GM18873 (cell line): ENCODE data around the gene ZCWPW1.
A peak's percentile ranks its signal among the peaks of the same experiment; 100 is the strongest.

ENCODE experiments used
- ATAC-seq: cut with Tn5 transposase; IDR thresholded peaks from one replicate; pipeline ENCODE4 v1.9.1; 2021; ENCODE audit warnings: mild to moderate bottlenecking, moderate library complexity, moderate number of reproducible peaks; ENCODE audit not compliant: unreplicated experiment, low FRiP score

Gene ZCWPW1, protein sequence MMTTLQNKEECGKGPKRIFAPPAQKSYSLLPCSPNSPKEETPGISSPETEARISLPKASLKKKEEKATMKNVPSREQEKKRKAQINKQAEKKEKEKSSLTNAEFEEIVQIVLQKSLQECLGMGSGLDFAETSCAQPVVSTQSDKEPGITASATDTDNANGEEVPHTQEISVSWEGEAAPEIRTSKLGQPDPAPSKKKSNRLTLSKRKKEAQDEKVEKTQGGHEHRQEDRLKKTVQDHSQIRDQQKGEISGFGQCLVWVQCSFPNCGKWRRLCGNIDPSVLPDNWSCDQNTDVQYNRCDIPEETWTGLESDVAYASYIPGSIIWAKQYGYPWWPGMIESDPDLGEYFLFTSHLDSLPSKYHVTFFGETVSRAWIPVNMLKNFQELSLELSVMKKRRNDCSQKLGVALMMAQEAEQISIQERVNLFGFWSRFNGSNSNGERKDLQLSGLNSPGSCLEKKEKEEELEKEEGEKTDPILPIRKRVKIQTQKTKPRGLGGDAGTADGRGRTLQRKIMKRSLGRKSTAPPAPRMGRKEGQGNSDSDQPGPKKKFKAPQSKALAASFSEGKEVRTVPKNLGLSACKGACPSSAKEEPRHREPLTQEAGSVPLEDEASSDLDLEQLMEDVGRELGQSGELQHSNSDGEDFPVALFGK

DNA sequence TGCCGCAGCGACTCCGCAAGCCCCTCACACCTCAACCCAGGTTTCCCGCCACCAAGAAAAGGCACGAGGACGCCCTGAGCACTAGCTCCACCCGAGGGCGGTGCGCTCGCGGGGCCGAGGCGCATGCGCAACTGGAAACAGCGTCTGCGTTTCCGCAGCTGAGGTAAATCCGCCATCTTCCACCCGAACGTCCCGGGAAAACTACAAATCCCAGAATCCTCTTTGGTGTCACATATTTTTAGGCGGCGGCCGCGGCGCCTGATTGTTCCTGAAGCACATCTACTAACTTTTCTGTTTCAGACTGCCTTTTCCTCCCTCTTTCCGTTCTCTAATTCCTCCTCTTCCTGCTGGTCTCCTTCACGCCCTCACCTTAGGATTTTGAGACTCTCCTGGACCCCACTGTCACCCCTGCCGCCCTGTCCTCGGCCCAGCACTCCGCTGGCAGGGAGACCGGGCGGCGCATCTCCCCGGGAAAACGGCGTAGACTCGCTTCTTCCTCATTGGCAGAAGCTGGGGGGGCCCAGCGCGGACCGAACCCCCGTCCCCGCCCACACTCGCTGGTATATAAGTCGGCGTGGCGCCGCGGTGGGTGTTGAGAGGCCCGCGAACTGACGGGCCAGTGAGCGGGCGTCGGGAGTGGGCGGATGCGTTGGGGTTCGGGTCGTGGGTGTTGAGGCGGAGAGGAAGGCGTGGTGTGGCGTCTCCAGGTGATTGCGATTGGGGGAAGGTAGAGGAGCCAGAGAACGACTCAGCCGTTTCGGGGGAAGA, at the start of gene ZCWPW1:
TSS of gene ZCWPW1 (minus strand) at position 505 of the 768 bp plus-strand sequence. CDS start 8,054 bp downstream, outside the sequence.
- ATAC-seq = peak; percentile 36

DNA sequence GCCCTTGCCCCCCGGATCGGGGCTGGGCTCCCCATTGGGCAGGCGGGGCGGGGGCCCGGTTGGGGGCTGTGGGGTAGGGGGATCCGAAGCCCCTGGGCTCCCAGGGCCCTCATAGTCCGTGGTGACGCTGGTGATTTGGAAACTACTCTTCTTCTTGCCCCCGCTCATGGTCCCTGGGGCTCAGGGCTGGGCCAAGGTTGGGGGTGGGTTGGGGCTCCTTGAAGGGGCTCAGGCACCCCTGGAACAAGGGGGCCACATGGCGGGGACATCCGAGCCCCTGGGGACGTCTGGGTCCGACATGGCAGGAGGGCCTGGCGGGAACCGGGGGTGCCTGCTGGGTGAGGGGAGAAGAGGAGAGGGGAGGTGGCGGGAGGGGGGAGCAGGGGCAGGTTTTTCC, 49.4 kb upstream of the ZCWPW1 start:
- ATAC-seq = no peak

DNA sequence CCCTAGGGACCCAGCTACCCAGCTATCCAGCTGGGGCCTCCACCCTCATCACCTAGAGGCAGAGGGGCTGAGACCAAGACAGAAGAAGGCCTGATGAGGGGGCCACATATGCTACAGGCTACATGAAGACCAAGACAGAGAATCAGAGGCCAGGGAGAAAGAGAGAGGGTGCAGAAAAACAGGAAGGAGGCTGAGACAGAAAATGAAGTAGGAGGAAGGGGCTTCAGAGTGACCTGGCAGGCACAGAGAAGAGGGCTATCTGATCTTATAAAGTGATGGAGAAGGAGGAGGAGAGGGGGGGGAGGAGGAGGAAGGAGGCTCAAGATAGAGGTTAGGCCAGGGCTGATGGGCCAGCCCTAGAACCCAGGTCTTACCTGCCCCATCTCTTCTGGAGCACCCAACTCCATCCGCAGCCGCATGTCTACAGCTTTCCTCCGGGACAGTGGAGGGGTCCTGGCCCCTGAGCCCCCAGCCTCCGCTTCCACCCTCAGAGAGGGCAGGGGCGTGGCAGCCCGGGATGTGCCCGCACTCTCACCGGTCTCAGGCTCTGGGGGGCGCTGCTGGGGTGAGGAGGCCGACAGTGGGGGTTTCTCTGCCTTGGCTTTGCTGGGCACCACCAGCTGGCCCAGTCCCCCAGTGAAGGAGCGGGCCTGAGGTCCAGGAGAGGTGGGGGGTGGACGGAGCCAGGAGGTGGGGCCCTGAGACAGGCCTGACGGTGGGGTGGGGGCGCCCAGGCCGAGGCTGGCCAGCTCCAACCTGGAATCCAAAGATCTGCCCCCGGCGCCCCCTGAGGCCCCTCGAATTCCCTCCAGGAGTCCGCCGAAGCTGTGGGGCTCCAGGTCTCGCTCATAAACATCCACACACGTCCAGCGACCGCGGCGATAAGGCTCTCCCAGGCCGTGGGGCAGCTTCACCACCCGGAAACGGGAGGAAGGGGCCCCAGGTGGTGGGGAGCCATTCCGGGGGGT, 48.7 kb upstream of the ZCWPW1 start:
- ATAC-seq = no peak

DNA sequence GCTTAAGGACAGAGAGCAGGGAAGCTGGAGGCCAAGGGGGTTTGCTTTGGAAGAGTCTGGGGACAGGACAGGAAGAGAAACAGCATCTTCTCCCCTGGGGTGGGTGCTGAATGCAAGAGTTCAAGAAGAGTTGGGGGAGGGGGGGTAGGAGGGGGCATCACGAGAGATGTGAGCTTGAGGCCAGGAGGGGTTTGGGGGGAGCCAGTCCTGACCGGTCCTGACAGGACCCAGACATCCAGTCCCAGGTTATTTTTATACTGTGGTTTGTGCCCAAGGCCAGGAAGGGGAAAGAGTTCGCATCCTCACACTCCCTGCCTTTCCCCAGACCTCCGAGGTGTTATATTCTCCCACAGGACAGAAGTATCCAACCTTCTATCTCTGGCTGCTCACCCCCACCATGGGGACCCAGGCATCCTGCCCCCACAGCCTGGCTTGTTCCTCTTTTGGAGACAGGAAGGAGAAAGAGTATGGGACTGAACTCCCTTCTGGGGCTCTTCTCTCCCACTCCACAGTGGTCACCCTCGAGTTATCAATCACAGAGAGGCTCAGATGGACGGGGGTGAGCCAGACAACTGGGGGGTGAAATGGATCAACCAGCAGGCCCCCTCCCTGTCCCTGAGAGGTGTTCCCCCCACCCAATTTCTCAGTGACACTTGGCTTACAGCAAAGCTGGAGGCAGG, 47.7 kb upstream of the ZCWPW1 start:
- no peak for ATAC-seq

DNA sequence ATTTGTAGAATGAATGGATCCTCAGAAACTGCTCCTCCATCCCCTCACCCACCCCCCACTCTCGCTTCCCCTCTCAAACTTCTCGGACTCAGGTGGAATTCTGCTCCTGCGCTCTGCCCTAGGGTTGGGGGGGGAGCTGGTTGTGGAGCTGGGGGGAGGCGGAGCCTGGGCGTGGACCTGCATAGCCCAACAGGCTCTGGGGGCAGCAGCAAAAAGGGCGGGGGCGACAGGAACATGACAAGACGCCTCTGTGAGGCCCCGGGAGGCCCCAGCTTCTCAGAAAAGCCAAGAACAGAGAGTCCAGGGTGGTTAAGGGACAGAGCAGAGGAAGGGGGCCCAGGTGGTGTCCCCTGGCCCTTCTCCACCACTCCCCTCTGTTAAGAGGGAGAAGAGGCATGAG, 47.0 kb upstream of the ZCWPW1 start:
- no peak for ATAC-seq

DNA sequence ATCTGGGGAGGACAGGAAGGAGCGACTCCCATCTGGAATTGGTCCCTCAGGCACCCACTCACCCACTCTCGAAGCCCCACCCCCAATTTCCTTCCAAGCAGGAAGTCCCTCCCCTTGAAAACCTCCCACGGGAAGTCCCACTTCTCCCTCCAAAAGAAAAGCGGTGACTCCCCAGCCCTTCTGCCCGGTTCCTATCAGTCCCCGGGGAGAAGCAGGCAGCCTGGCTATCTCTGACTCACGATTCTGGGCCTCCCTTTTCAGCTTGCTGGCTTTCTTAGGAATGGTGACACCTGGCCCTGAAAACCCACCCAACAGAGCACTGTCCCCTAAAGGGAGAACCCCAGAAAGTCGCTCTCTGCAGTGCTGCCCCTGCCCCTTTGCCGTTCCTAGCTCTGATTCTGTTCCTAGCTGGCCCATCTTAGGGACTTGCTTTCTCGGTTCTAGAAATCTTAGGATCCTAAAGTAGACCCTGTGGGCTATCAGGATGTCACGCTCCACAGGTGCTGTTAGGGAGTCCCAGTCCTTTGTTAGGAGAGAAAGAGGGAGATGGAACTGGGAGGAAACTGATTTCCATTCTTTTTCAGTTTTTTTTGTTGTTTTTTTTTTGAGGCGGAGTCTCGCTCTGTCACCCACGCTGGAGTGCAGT, 44.5 kb upstream of the ZCWPW1 start:
- ATAC-seq = no peak

DNA sequence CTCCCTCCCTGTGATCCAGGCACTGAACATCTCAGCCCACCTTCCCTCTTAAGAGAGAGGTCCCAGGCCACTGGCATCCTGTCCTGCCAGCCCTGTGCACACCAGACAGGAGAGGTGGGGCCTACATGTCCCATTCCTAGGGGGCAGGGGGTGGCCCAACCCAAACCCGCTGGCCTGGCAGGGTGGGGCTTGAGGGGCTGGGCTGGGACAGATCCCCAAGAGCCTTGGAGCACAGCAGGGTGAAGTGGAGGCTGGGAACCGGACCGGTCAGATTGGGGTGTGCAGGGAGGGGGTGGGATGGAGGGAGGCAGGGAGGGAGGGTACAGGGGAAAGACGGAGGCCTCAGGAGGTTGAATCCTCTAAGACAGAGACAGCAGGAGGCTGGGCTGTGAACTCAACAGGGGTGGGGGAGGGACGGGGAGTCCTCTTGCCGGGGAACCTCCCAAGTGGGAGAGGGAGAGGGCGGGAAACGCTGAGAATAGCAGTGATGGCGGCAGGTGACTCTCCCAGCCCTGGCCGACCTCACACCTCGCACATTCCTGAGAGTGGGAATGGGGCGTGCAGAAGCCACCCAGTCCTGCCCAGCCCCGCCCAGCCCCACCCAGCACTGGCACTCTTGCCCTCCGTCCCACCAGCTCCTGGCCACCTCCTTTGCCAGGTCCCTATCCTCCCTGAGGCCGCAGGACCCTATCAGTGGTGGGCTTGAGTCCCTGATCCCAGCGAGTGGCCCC, 43.8 kb upstream of the ZCWPW1 start:
- ATAC-seq = no peak

DNA sequence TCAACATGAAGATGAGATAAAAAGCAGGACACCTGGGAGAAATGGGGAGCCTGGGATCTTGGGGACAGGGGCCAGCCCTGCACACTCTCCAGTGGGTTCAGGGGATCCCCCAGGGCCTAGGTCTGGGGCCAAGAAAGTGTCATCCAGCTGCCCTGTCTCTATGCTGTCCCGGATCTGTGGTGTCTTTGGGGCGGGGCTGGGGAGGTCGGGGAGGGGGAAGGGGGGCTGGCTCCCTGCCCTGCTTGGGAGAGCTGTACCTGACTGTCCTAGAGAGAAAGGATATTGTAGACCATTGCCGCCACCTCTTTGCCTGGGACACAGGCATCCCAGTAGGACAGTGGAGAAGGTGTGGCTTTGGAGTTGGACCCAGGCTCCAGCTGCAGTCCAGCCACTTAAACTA, 42.5 kb upstream of the ZCWPW1 start:
- ATAC-seq = no peak

DNA sequence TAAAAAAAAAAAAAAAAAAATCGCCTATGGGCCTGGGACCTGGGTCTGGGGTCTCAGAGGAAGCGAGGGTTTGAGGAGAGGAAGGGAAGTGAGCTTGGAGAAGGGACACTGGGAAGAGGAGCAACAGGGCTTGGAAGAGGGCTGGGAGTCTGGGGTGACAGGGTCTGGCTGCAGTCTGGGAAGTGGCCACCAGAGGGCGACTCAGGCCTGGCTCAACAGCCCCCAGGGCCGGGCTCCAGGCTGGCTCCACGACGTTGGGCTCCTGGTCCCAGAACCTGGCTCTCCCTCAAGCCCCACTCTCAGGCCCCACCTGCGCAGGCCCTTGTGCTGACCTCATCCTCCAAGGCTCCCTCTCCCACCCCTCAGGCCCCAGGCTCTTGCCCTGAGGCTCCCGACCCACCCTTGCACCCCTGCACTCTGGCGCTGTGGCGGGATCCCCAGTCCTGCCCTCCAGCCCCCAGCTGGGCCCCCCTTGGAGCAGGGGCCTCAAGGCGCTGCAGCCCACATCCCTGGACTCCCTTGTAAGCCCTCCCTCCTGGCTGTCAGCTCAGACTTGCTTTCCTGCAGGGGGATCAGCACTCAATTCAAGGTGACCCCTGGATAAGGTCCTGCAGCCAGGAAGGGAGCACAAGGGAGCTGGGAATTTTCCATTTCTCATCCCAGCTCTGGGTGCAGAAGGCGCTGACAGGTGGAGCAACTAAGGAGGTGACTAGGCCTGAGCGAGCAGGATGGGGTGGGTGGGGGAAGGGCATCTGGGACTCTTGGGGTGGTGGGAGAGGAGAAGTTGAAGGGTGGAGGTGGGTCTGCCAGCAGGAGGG, 40.9 kb upstream of the ZCWPW1 start:
- no peak for ATAC-seq

DNA sequence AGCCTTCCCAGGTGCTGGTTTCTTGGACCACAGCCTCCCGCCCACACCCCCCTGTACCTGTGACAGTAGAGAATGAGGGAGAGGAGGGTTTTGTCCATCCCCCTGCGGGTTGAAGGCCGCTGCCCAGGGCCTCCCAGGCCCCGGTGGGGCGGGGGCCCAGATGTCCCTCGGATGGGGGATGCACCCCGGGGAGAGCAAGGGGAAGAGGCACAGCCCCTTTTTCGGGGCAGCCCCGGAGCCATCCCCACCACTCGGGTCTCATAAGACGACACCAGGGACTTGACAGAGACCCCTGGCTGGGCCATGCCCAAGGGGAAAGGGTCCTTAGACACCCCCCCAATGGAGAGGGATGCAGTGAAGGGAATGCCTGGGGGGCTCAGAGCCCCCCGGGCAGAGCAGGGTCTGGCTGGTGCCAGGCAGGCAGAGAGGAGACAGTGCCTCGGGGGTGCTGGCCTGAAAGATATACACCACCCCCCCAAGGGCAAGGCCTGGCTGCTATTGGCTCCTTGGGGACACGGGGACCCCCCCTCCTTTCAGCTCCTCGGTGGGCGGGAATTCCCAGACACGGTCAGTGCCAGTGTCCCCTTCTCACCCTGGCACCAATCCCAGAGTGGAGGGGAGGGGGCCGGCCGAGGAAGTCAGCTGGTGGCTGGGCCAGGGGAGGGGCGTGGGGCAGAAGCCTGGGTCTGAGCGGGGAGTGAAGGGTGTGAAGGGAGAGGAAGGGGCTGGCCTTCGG, 39.3 kb upstream of the ZCWPW1 start:
- ATAC-seq = no peak

DNA sequence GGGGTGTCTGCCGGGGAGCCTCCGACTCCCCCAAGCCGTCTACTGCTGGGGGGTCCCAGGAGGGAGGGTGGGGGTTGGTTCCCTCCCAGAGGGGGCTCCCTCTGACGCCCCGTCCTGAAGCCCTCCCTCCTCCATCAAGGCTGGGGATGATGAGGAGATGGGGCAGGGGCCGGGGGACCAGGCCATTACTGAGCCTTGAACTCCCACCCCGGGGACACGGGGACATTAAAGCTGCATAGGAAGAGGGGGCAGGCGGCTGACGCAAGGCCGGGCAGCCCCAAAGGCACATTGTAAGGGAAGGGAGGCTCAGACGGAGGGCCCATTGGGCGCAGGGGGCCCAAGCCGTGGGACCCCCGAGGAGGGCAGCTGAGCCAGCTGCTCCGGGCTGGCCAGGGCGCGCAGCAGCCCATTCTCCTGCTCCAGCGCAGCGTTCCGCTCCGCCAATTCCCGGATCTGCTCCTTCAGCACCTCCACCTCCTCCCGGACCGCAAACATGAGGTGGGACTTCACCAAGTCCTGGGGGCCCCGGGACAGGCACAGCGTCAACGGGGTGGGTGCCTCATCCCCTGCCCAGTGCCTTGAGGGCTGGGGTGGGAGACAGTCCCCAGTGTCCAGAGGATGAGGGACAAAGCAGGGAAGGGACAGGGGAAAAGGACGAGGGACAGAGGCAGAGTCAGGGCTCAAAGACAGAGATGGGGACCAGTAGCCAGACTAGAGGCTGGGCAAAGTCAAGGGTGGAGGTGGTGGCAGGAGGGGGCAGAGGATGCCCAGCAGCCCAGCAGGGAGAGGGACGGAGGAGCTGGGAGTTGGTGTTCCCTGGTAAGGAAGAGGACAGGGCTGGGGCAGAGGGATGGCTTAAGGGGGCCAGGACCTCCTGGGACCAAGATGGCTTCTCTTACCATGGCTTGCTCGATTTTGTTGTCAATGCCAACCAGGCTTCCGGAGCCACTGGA, 38.4 kb upstream of the ZCWPW1 start:
- ATAC-seq = no peak

DNA sequence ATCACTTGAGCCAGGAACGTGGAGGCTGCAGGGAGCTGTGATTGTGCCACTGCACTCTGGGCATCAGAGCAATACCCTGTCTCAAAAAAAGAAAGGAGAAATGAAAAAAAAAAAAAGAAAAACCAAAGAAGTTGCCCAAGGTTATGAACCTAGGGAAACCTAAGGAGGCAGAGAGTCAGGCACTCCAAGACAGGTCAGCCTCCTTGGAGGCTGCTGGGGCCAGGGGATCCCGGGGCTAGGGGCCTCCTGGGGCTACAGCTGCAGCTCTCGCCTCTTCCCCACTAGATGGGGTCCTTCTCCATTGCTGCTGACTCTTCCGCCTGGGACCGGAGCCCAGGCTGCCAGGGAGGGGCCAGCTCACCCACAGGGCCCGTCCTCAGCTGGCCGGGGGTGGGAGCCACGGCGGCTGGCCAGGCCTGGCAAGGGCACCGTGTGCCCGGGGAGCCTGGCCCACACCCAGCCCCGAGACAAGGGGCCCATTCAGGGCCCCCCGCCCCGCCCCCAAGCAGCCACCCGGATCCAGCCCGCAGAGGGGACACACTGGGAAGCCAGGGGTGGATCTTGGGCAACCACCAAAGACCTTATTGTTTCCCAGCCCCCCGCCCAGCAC, 37.3 kb upstream of the ZCWPW1 start:
- no peak for ATAC-seq

DNA sequence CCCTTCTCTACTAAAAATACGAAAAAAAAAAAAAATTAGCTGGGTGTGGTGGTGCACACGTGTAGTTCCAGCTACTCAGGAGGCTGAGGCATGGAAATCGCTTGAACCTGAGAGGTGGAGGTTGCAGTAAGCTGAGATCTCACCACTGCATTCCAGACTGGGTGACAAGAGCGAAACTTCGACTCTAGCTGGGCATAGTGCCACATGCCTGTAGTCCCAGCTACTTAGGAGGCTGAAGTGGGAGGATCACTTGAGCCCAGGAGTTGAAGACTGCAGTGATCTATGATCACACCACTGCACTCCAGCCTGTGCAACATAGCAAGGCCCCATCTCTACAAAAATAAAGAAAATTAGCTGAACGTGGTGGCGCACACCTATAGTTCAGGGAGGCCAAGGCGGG, 36.8 kb upstream of the ZCWPW1 start:
- no peak for ATAC-seq

DNA sequence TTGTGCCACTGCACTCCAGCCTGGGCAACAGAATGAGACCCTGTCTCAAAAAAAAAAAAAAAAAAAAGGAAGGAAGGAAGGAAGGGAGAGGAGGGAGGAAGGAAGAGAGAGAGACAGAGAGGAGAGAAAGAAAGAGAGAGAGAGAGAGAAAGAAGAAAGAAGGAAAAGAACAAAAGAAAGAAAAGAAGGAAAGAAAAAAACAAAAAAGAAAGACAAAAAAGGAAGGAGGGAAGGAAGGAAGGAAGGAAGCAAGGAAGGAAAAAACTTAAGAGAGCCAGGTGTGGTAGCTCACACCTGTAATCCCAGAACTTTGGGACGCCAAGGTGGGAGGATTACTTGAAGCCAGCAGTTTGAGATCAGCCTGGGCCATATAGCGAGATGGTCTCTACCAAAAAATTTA, 36.3 kb upstream of the ZCWPW1 start:
- ATAC-seq = no peak

DNA sequence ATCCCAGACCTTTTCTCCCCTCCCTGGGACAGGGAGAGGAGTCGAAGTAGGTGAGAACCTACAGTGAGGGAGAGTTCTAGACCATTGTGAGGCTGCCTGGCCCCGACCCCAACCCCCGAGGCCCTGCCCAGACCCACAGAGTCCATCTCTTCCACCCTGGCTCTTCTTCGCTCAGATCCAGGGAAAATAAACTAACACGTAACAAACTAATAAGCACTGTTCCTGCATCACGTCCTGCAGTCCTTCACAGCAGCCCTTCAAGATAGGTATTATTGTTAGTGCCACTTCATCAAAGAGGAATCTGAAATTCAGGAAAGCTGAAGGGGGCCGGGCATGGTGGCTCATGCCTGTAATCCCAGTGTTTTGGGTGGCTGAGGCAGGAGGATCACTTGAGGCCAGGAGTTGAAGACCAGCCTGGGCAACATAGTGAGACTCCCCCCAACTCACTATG, 35.7 kb upstream of the ZCWPW1 start, which contains the start of gene SPACDR:
TSS of gene SPACDR (minus strand) at position 51 of the 451 bp plus-strand sequence. CDS start 235 bp downstream, outside the sequence.
- ATAC-seq = no peak
